Upper lobe of left lung (tissue), 6 donors: Measurements from ENCODE around the gene HTRA3. TPM values are rescaled to one million over a fixed set of nuclear protein-coding genes. Genes with fewer than 3 reads are reported as not detected.

Source experiments
- ATAC-seq, 2 donors: fragments of 200-7000 bp; cut with Tn5 transposase; one replicate each; pipeline ENCODE4 v1.9.1; 2022; ENCODE audit warnings: mild to moderate bottlenecking in 2 of 2, moderate library complexity in 2 of 2; ENCODE audit not compliant: low FRiP score in 2 of 2
- DNase-seq, 2 donors: peaks; one replicate each; pipeline ENCODE4 v3.0.0-alpha.2; 2019 to 2020
- H3K27ac ChIP-seq, 4 donors: fragments of 200-600 bp; sonication (generic); one replicate each; pipeline ENCODE4 v1.5.1; 2016 to 2019
- H3K27me3 ChIP-seq, 4 donors: fragments of 200-600 bp; sonication (generic); one replicate each; pipeline ENCODE4 v1.5.1; 2017 to 2019
- H3K36me3 ChIP-seq, 4 donors: fragments of 200-600 bp; sonication (generic); one replicate each; pipeline ENCODE4 v1.5.1; 2016 to 2019
- H3K4me1 ChIP-seq, 4 donors: fragments of 200-600 bp; sonication (generic); one replicate each; pipeline ENCODE4 v1.5.1; 2018 to 2019
- H3K4me3 ChIP-seq, 4 donors: fragments of 200-600 bp; sonication (generic); one replicate each; pipeline ENCODE4 v1.5.1; 2017 to 2019; ENCODE audit warnings: mild to moderate bottlenecking in 2 of 4, moderate library complexity in 1 of 4
- H3K9me3 ChIP-seq, 4 donors: fragments of 200-600 bp; sonication (generic); one replicate each; pipeline ENCODE4 v1.5.1; 2018 to 2019
- CTCF ChIP-seq, 6 experiments: fragments of 450-650 bp in 4 of 6; fragments of 200-600 bp in 2 of 6; sonication (generic) in 2 of 6; IDR thresholded peaks; one replicate each; pipeline ENCODE4 v1.5.1; 2016 to 2019; ENCODE audit warnings: antibody characterized with exemption in 6 of 6
- EP300 ChIP-seq, 4 donors: sonication (generic); formaldehyde crosslinking; IDR thresholded peaks; one replicate each; pipeline ENCODE4 v1.5.1; 2017; ENCODE audit warnings: antibody characterized with exemption in 4 of 4, control low read depth in 2 of 4
- POLR2A ChIP-seq, 4 donors: fragments of 450-650 bp; IDR thresholded peaks; one replicate each; pipeline ENCODE4 v1.5.1; 2016 to 2017; ENCODE audit warnings: antibody characterized with exemption in 4 of 4, mild to moderate bottlenecking in 2 of 4
- POLR2AphosphoS5 ChIP-seq, 2 donors: sonication (generic); formaldehyde crosslinking; IDR thresholded peaks; one replicate each; pipeline ENCODE4 v1.5.1; 2017; ENCODE audit warnings: antibody characterized with exemption in 2 of 2
- WGBS, 2 donors: methylation state at CpG; one replicate each; pipeline ENCODE4 v1.1.5; 2017 to 2018; 5-methylcytosine and 5-hydroxymethylcytosine counted together
- total RNA-seq, 6 donors: library from RNA; depleted of rRNA in 4 of 6; stranded (reverse); fragments of >200 nt in 4 of 6; gene quantifications; one replicate each; pipeline versions ENCODE4 v1.1.0 to v1.2.1, GENCODE V29; 2016 to 2021
- donor health status: DM: no; HTN: no; CAD: no; lungs with moderate emphysema.
- donor health status: DM: no; HTN: yes; CAD: no; lungs with severe emphysema.

The HTRA3 gene
- total RNA-seq, 6 donors from 2014 or later: 5.2 to 51.1 (median 19.7) TPM

- H3K9me3 ChIP-seq: no peaks in the 10 kb centered on the region
Observed at GRCh38 chr4:8291701-8292477, 22.3 kb downstream of the HTRA3 start.

DNA sequence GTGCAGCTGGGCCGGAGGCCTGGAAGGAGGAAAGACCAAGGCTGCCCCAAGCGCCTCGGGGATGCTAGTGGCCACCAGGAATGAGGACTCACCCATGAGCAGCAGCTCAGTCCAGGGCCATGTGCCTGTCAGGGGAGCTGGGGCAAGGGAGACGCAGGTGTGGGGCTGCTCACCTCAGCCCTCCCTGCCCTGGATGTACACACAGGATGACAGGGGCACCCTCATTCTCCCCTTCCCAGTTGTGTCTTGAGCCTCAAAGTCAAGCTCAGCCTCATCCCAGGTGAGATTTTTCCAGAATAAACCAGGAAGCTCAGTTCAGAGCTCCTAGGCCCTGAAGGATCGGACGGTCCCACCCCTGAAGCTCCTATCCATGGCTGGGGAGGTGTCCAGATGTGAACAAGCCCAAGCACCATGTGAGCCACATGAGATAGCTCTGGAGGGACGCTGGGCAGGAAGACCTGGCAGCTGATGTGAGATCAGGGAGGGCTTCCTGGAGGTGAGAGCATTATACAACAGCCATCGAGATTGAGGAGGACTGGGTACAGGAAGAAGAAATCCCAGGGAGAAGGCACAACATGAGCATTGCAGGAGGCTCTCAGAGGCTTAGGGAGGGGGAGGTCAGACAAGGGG is 23.0 kb downstream of the HTRA3 start:
- H3K36me3 ChIP-seq: peaks cover 0 to 5% (median 0%) of the 10 kb centered on the region in 4 donors
- H3K9me3 ChIP-seq: no peaks in the 10 kb centered on the region
- TF ChIP-seq EP300 (IDR thresholded peaks at IDR 0.05): no peak
- TF ChIP-seq CTCF (IDR thresholded peaks at IDR 0.05): no peak
- TF ChIP-seq POLR2A (IDR thresholded peaks at IDR 0.05): no peak
- no peak for TF ChIP-seq POLR2AphosphoS5 (IDR thresholded peaks at IDR 0.05)
- H3K27me3 ChIP-seq: no peaks in the 10 kb centered on the region
- ATAC-seq (no peak), DNase-seq (no peak)
- H3K27ac ChIP-seq: no peak overlapping the region
- H3K4me3 ChIP-seq: no peak overlapping the region
- no peaks in the 10 kb centered on the region for H3K4me1 ChIP-seq
- WGBS, 2 donors: 75 to 76% methylated on average over 4 to 8 of the region's 8 CpGs

More at GRCh38 chr4:8291701-8292477, 22.3 kb downstream of the HTRA3 start:
- Histone ChIP-seq H3K4me3 (no peak overlapping the region), H3K27ac (no peak overlapping the region), H3K27me3 (no peaks in the 10 kb centered on the region), H3K36me3 (peaks cover 0 to 5% (median 0%) of the 10 kb centered on the region in 4 donors), H3K4me1 (no peaks in the 10 kb centered on the region)
- DNase-seq: no peak
- TF ChIP-seq POLR2AphosphoS5 (IDR thresholded peaks at IDR 0.05) (no peak), POLR2A (IDR thresholded peaks at IDR 0.05) (no peak), CTCF (IDR thresholded peaks at IDR 0.05) (no peak), EP300 (IDR thresholded peaks at IDR 0.05) (no peak)
- ATAC-seq: no peak
- 87 to 93% methylated on average over 10 to 19 of the region's 19 CpGs for WGBS, 2 donors

- TF ChIP-seq POLR2A (IDR thresholded peaks at IDR 0.05): no peak
- no peak for TF ChIP-seq EP300 (IDR thresholded peaks at IDR 0.05)
- no peak for TF ChIP-seq CTCF (IDR thresholded peaks at IDR 0.05)
- TF ChIP-seq POLR2AphosphoS5 (IDR thresholded peaks at IDR 0.05): no peak
- Histone ChIP-seq H3K27ac (no peak overlapping the region), H3K27me3 (no peaks in the 10 kb centered on the region), H3K36me3 (peaks cover 0 to 5% (median 0%) of the 10 kb centered on the region in 4 donors), H3K4me1 (no peaks in the 10 kb centered on the region), H3K9me3 (no peaks in the 10 kb centered on the region), H3K4me3 (no peak overlapping the region)
- no peak for DNase-seq
- ATAC-seq: no peak
- 75 to 81% methylated on average over 2 to 11 of the region's 11 CpGs for WGBS, 2 donors
Observed at GRCh38 chr4:8293131-8293975, 23.8 kb downstream of the HTRA3 start.

- DNase-seq (no peak), ATAC-seq (no peak)
- peaks cover 0 to 5% (median 0%) of the 10 kb centered on the region in 4 donors for H3K36me3 ChIP-seq
- H3K4me3 ChIP-seq: no peak overlapping the region
- no peaks in the 10 kb centered on the region for H3K9me3 ChIP-seq
- H3K27me3 ChIP-seq: no peaks in the 10 kb centered on the region
- H3K27ac ChIP-seq: no peak overlapping the region
- H3K4me1 ChIP-seq: no peaks in the 10 kb centered on the region
- 87 to 93% methylated on average over 9 of the region's 9 CpGs for WGBS, 2 donors
- no peak for TF ChIP-seq POLR2A (IDR thresholded peaks at IDR 0.05)
- no peak for TF ChIP-seq CTCF (IDR thresholded peaks at IDR 0.05)
- TF ChIP-seq EP300 (IDR thresholded peaks at IDR 0.05): no peak
- no peak for TF ChIP-seq POLR2AphosphoS5 (IDR thresholded peaks at IDR 0.05)
Observed at GRCh38 chr4:8294036-8294435, 24.5 kb downstream of the HTRA3 start.
